Peyer's patch (tissue), 4 donors: ENCODE measurements around the gene CDX1.

Experiments
- POLR2A ChIP-seq, 2 donors: fragments of 450-650 bp; IDR thresholded peaks; one replicate each; pipeline ENCODE4 v1.5.1; 2017; ENCODE audit warnings: antibody characterized with exemption in 2 of 2, mild to moderate bottlenecking in 2 of 2, moderate library complexity in 2 of 2
- TF ChIP-seq, protein P1 (sequence below), 6 experiments: fragments of 450-650 bp in 4 of 6; fragments of 200-600 bp in 2 of 6; sonication (generic) in 1 of 6; IDR thresholded peaks; one replicate each; pipeline ENCODE4 v1.5.1; 2017 to 2019; ENCODE audit warnings: antibody characterized with exemption in 6 of 6, mild to moderate bottlenecking in 3 of 6, moderate library complexity in 1 of 6

DNA sequence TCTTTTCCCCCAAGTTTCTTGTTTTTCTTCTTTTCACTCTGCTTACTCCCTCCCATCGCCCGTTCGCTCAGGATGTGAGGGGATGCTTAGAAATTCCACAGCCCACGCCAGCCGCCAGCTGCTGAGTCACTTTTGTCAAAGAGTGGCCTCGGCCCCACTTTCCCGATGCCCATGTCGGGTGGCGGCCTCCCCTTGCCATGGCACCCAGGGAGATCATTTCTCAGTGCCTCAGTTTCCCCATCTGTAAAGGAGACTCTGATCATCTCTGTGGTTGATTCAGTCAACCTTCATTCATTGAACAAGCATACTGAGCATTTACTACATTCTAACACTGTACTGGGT, 10.6 kb upstream of the CDX1 start:
- TF ChIP-seq, protein P1, sequence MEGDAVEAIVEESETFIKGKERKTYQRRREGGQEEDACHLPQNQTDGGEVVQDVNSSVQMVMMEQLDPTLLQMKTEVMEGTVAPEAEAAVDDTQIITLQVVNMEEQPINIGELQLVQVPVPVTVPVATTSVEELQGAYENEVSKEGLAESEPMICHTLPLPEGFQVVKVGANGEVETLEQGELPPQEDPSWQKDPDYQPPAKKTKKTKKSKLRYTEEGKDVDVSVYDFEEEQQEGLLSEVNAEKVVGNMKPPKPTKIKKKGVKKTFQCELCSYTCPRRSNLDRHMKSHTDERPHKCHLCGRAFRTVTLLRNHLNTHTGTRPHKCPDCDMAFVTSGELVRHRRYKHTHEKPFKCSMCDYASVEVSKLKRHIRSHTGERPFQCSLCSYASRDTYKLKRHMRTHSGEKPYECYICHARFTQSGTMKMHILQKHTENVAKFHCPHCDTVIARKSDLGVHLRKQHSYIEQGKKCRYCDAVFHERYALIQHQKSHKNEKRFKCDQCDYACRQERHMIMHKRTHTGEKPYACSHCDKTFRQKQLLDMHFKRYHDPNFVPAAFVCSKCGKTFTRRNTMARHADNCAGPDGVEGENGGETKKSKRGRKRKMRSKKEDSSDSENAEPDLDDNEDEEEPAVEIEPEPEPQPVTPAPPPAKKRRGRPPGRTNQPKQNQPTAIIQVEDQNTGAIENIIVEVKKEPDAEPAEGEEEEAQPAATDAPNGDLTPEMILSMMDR (IDR thresholded peaks at IDR 0.05) = no peak
- TF ChIP-seq POLR2A (IDR thresholded peaks at IDR 0.05) = no peak
